Osteoblast (primary cell): ENCODE results near the gene MAP3K15. TPM values are rescaled to one million over a fixed set of nuclear protein-coding genes. Genes with fewer than 3 reads are reported as not detected.

Experiments used
- DNase-seq: peaks from one replicate; pipeline ENCODE4 v3.0.0; 2011; ENCODE audit warnings: low spot score, mixed read lengths; ENCODE audit not compliant: insufficient read length; ENCODE audit errors: missing footprints
- H2AFZ ChIP-seq: 2 replicates; pipeline ENCODE4 v1.6.0; 2011; ENCODE audit warnings: mild to moderate bottlenecking, low read length
- H3K27ac ChIP-seq: 2 replicates; pipeline ENCODE4 v1.5.1; 2011; ENCODE audit warnings: mild to moderate bottlenecking, low read depth, low read length, moderate library complexity
- H3K27me3 ChIP-seq: 2 replicates; pipeline ENCODE4 v1.6.0; 2012; ENCODE audit warnings: mild to moderate bottlenecking, control low read depth, inconsistent platforms, low read length, moderate library complexity; ENCODE audit not compliant: insufficient read depth
- H3K36me3 ChIP-seq: 2 replicates; pipeline ENCODE4 v1.5.1; 2011; ENCODE audit warnings: mild to moderate bottlenecking, low read length, control low read depth, moderate library complexity; ENCODE audit not compliant: insufficient read depth
- H3K4me1 ChIP-seq: 2 replicates; pipeline ENCODE4 v1.5.1; 2011; ENCODE audit warnings: mild to moderate bottlenecking, low read length, control low read depth, moderate library complexity; ENCODE audit not compliant: insufficient read depth
- H3K4me2 ChIP-seq: 2 replicates; pipeline ENCODE4 v1.6.0; 2011; ENCODE audit warnings: mild to moderate bottlenecking, low read length; ENCODE audit not compliant: insufficient read depth
- H3K4me3 ChIP-seq: fragments of 200-600 bp; sonication (generic); 3 replicates; pipeline ENCODE4 v1.5.1; 2012; ENCODE audit warnings: mild to moderate bottlenecking, low read length, inconsistent platforms; ENCODE audit not compliant: insufficient read depth
- H3K79me2 ChIP-seq: 2 replicates; pipeline ENCODE4 v1.6.0; 2012; ENCODE audit warnings: mild to moderate bottlenecking, low read length, control low read depth, inconsistent platforms; ENCODE audit not compliant: insufficient read depth
- H3K9me3 ChIP-seq: 2 replicates; pipeline ENCODE4 v1.5.1; 2011; ENCODE audit warnings: low read depth, low read length, control low read depth
- H4K20me1 ChIP-seq: 2 replicates; pipeline ENCODE4 v1.6.0; 2012; ENCODE audit warnings: mild to moderate bottlenecking, low read length, control low read depth; ENCODE audit not compliant: insufficient read depth
- total RNA-seq: library from RNA; depleted of rRNA; stranded (reverse); fragments of >200 nt; gene quantifications from 2 replicates; pipeline ENCODE4 v1.2.3, GENCODE V29; 2012
- TF ChIP-seq, protein P1 (sequence below): IDR thresholded peaks from 2 replicates; pipeline ENCODE4 v1.5.1; 2011; ENCODE audit warnings: mild to moderate bottlenecking, low read depth, low read length, moderate library complexity; ENCODE audit errors: extremely low read depth

The MAP3K15 gene
- total RNA-seq, 1 donor = under 0.01 TPM

DNA sequence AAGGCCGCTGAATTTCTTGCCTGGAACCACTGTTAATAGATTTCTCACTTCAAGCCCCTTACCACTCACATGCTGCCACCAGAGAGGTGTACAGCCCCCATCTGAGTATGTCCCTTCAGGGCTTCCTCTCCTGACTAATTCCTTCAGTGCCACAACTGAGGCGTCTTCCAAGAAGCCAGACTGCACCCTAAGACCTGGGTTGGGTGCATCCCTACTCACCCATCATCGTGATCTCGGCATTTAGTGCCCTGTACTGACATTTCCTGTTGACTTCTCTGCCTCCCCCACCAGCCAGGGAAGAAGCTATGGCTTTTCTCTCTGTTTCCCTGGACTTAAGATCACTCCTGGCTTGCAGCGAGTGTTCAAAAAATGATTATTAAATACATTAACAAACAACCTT, 40.4 kb upstream of the MAP3K15 start:
- H3K4me2 ChIP-seq = no peak overlapping the region

DNA sequence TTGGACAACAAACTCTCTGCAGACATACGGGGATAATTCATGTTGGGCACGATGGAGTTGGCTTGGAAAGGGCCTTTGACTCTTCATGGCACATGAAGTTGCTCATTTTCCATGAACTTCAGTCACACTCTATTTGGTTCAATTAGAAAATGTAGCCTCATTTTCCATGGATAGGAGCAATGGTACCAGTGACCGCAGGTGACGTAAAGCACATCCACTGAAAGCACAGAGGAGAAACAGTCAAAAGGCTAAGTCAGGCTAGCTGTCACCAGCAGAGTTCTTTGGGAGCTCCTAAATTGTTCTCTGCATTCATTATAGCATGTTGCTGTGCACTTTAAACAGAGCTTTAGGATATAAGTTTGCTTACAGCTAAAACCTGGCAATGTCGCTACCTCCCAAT, 39.9 kb upstream of the MAP3K15 start:
- Histone ChIP-seq H3K4me3 (no peak overlapping the region), H2AFZ (no peak overlapping the region), H3K79me2 (no peaks in the 10 kb centered on the region), H3K4me1 (peaks cover 17% of the 10 kb centered on the region), H4K20me1 (no peaks in the 10 kb centered on the region), H3K4me2 (peak overlapping the region; percentile 50), H3K9me3 (no peaks in the 10 kb centered on the region), H3K36me3 (no peaks in the 10 kb centered on the region), H3K27ac (peak overlapping the region; percentile 47), H3K27me3 (no peaks in the 10 kb centered on the region)
- TF ChIP-seq, protein P1, sequence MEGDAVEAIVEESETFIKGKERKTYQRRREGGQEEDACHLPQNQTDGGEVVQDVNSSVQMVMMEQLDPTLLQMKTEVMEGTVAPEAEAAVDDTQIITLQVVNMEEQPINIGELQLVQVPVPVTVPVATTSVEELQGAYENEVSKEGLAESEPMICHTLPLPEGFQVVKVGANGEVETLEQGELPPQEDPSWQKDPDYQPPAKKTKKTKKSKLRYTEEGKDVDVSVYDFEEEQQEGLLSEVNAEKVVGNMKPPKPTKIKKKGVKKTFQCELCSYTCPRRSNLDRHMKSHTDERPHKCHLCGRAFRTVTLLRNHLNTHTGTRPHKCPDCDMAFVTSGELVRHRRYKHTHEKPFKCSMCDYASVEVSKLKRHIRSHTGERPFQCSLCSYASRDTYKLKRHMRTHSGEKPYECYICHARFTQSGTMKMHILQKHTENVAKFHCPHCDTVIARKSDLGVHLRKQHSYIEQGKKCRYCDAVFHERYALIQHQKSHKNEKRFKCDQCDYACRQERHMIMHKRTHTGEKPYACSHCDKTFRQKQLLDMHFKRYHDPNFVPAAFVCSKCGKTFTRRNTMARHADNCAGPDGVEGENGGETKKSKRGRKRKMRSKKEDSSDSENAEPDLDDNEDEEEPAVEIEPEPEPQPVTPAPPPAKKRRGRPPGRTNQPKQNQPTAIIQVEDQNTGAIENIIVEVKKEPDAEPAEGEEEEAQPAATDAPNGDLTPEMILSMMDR = no peak
- no peak for DNase-seq

More for the DNA sequence above, 40.4 kb upstream of the MAP3K15 start:
- Histone ChIP-seq H3K4me3 (no peak overlapping the region), H3K36me3 (no peaks in the 10 kb centered on the region), H3K27me3 (no peaks in the 10 kb centered on the region), H3K27ac (peak overlapping the region; percentile 47), H3K4me1 (peaks cover 17% of the 10 kb centered on the region), H3K9me3 (no peaks in the 10 kb centered on the region), H4K20me1 (no peaks in the 10 kb centered on the region), H2AFZ (no peak overlapping the region), H3K79me2 (no peaks in the 10 kb centered on the region)
- DNase-seq = no peak
- TF ChIP-seq, protein P1 = no peak

DNA sequence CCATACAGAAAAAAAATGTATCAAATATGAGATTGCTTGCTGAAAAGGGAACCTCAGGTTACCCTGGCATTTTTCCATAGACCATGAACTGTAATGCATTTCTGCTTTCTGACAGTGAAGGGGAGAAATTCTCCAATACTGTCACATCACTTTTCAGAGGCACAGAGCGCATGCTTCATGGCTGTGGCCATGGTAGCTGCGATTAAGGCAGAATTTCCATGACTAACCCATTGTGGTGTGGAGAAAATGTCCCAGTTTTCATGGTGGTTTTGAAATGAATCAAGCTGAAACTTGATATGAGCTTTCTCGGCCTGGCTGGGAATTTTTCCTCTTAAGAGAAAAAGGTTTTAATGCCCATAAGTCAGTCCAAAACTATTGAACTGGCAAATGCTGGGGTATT, 39.5 kb upstream of the MAP3K15 start:
- no peaks in the 10 kb centered on the region for H3K27me3 ChIP-seq
- no peaks in the 10 kb centered on the region for H4K20me1 ChIP-seq
- no peaks in the 10 kb centered on the region for H3K9me3 ChIP-seq
- TF ChIP-seq, protein P1 = no peak
- no peak overlapping the region for H2AFZ ChIP-seq
- H3K4me1 ChIP-seq = peaks cover 17% of the 10 kb centered on the region
- peak overlapping the region; percentile 66 for H3K27ac ChIP-seq
- DNase-seq = peak; percentile 50
- H3K4me3 ChIP-seq = no peak overlapping the region
- no peaks in the 10 kb centered on the region for H3K79me2 ChIP-seq
- peak overlapping the region; percentile 50 for H3K4me2 ChIP-seq
- H3K36me3 ChIP-seq = peaks cover 2% of the 10 kb centered on the region

DNA sequence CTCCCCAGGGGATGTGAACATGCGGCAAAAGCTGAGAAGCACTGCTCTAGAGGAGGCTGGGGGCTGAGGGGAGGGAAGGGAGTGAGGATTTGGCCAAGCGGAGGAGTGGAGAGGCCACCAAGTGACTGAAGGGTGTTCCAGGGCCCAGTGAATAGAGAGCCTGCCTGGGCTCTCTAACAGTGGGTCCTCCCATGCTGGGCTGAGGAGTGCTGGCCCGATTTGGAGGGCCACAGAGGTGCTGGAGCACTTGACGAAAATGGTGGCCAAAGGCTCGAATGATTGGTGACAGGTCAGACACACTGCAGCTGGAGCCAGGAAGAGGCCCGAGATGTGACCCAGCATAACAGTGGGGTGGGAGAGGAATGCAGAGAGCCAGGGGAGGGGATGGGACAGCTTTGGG, 37.5 kb upstream of the MAP3K15 start:
- no peak overlapping the region for H3K4me2 ChIP-seq
- no peak for DNase-seq

More for the DNA sequence above, 37.5 kb upstream of the MAP3K15 start:
- Histone ChIP-seq H3K4me3 (no peak overlapping the region), H3K27me3 (no peaks in the 10 kb centered on the region), H3K9me3 (no peaks in the 10 kb centered on the region), H3K4me1 (peaks cover 14% of the 10 kb centered on the region), H3K79me2 (no peaks in the 10 kb centered on the region), H3K27ac (no peak overlapping the region), H3K36me3 (peaks cover 7% of the 10 kb centered on the region), H2AFZ (no peak overlapping the region), H4K20me1 (no peaks in the 10 kb centered on the region)
- TF ChIP-seq, protein P1 = no peak
